ENCODE measurements around the gene ARSK.

The ARSK gene, protein sequence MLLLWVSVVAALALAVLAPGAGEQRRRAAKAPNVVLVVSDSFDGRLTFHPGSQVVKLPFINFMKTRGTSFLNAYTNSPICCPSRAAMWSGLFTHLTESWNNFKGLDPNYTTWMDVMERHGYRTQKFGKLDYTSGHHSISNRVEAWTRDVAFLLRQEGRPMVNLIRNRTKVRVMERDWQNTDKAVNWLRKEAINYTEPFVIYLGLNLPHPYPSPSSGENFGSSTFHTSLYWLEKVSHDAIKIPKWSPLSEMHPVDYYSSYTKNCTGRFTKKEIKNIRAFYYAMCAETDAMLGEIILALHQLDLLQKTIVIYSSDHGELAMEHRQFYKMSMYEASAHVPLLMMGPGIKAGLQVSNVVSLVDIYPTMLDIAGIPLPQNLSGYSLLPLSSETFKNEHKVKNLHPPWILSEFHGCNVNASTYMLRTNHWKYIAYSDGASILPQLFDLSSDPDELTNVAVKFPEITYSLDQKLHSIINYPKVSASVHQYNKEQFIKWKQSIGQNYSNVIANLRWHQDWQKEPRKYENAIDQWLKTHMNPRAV

GRCh38 chr5:95554647-95555548, at the start of gene ARSK, which contains the start of gene SKIC3:
TSS of gene ARSK (plus strand) at chr5:95555101. CDS start at chr5:95555279, 178 bp downstream.
TSS of gene SKIC3 (minus strand) at chr5:95554977. CDS start at chr5:95547150, 7,827 bp downstream.
- in situ Hi-C loops (cut with MboI; ENCODE audit: low sequenced_read_pairs): no loop called here

GRCh38 chr5:95508550-95508949, 46.4 kb upstream of the ARSK start:
- in situ Hi-C loops (cut with MboI; ENCODE audit: low sequenced_read_pairs): no loop called here

DNA sequence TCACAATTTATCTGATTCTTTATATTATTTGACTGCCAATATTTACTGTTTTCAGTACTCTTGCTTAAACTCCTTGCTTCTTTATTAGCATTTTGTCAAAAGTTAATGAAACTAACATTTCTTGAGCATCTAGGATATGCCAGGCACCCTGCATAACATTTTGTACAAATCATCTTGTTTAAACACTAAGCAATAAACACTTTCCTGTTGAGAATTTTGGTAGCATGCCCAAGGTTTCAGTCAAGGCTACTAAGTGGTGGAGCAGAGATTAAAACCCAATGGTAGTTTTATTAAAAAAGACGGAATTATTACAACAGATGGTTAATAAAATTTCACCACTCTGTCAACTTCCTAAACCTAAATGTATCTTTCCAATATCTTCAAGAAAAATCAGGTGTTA, 43.3 kb upstream of the ARSK start:
- in situ Hi-C loops (cut with MboI; ENCODE audit: low sequenced_read_pairs): no loop called here

DNA sequence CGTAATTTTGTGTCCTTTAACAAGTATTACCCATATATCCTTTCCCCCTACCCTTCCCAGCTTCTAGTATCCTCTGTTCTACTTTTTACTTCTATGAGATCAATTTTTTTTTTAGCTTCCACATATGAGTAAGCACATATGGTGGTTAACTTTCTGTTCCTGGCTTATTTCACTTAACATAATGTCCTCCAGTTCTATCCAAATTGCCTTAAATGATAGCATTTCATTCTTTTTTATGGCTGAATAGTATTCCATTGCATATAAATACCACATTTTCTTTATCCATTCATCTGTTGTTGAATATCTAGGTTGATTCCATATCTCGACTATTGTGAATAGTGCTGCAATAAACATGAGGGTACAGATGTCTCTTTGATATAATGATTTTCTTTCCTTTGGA, 36.5 kb upstream of the ARSK start:
- in situ Hi-C loops (cut with MboI; ENCODE audit: low sequenced_read_pairs): no loop called here

- in situ Hi-C loops (cut with MboI; ENCODE audit: low sequenced_read_pairs): no loop called here
Measured at GRCh38 chr5:95519151-95519550, 35.8 kb upstream of the ARSK start.

DNA sequence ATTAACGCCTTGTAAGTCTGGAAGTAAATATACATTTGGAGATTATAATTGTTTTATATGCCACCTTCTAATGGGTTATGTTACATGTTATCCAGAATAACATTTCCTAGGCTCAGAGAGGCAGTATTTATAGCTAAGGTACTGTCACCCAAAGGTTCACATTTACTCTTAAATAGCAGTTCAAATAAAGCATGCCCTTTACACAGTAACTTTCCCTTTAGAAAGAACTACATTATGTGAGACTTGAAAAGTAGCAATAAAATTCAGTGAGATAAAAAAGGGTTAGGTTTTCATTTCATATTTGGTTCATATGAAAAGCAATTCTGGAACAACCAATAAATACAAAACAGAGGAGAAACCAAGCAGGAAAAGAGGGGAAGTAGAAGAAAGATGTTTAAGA, 35.2 kb upstream of the ARSK start:
- in situ Hi-C loops (cut with MboI; ENCODE audit: low sequenced_read_pairs): no loop called here

- in situ Hi-C loops (cut with MboI; ENCODE audit: low sequenced_read_pairs): no loop called here
Measured at GRCh38 chr5:95520206-95520605, 34.7 kb upstream of the ARSK start.

- in situ Hi-C loops (cut with MboI; ENCODE audit: low sequenced_read_pairs): no loop called here
Measured at GRCh38 chr5:95524423-95524822, 30.5 kb upstream of the ARSK start.

GRCh38 chr5:95526871-95527270, 28.0 kb upstream of the ARSK start:
- in situ Hi-C loops (cut with MboI; ENCODE audit: low sequenced_read_pairs): no loop called here

GRCh38 chr5:95528565-95528964, 26.3 kb upstream of the ARSK start:
- in situ Hi-C loops (cut with MboI; ENCODE audit: low sequenced_read_pairs): no loop called here

DNA sequence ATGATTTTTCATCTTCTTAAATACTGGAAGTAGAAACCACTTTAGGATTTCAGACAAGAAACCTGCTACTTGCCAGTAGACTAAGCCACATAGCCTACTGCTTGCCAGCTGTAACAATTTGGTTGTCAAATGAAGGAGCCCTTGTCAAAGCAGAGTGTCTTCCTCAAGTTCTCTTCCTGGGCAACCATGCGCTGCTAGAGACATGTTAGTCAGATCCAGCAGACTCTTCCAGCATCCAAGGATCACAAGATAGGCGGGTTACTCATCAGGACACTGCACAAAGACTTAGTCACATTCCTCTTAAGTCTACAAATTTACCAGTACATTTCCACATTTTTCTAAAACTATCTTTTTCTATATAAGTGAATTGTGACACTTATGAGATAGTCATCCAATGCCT, 24.5 kb upstream of the ARSK start:
- in situ Hi-C loops (cut with MboI; ENCODE audit: low sequenced_read_pairs): no loop called here

GRCh38 chr5:95531491-95531890, 23.4 kb upstream of the ARSK start:
- in situ Hi-C loops (cut with MboI; ENCODE audit: low sequenced_read_pairs): no loop called here

- in situ Hi-C loops (cut with MboI; ENCODE audit: low sequenced_read_pairs): no loop called here
Measured at GRCh38 chr5:95532415-95532814, 22.5 kb upstream of the ARSK start.

GRCh38 chr5:95533106-95533505, 21.8 kb upstream of the ARSK start:
- in situ Hi-C loops (cut with MboI; ENCODE audit: low sequenced_read_pairs): no loop called here

- in situ Hi-C loops (cut with MboI; ENCODE audit: low sequenced_read_pairs): no loop called here
Measured at GRCh38 chr5:95533761-95534160, 21.1 kb upstream of the ARSK start.

GRCh38 chr5:95537501-95537900, 17.4 kb upstream of the ARSK start:
- in situ Hi-C loops (cut with MboI; ENCODE audit: low sequenced_read_pairs): no loop called here

DNA sequence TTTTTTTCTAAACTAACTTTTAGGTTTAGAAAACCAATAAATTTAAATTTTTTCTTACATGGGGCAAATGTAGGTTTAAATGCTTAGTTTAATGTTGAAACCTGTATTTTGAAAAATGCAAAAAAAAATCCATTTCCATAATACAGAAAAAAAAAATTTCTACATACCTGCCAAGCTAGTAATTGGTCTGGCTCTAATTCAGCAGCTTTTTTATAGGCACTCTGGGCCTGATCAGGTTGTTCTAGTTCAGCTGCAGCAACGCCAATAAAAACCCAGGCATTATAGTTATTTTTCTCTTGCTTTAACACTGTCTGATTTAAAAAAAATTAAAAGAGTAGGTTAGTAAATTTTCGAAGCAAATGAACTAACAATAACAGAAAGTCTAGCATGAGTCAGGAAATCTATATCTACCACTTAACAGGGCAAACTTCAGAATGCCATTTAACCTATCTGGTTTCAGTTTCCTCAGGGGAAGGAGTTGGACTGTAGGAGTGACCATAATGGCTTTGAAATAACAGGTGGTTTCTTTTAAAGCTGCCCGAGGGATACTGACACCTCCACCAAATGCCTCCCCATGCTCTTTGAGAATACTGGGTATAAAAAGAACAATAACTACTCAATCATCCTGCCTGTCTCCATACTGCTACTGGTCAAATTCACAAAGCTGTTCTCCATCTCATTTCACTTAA, 11.7 kb upstream of the ARSK start:
- in situ Hi-C loops (cut with MboI; ENCODE audit: low sequenced_read_pairs): no loop called here

GRCh38 chr5:95549030-95549429, 5.9 kb upstream of the ARSK start:
- in situ Hi-C loops (cut with MboI; ENCODE audit: low sequenced_read_pairs): no loop called here

DNA sequence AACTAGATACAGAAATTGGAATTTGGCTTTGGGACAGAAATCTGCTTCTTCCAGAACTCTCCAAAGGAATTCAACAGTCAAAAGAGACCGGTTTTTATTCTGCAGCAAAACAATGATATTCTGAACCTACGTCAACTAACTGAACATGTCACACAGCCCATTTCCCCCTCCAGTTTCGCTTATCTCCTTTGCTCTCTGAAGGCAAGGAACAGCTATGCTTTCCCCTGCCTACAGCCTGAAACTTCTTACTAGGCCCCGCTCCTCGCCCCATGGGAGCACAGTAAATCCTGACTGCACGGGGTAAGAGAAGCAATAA, 612 bp upstream of the ARSK start:
- in situ Hi-C loops (cut with MboI; ENCODE audit: low sequenced_read_pairs): no loop called here

DNA sequence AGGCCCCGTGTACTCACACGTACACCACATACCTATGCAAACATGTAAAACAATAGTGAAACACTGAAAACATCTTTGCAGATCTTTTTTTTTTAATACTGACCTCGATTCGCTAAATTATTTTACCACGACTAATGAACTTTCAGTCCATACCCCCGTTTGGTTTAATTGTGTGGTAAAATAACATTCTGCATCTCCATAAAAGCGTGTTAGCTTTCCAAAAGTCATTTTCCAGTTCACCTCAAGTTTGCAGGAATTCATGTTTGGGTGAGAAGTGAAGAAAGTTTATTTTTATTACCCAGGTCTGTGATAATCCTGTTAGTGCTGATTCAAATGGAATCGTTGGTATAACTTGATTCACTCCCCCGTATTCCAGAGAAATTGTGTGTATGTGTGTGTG, 652 bp downstream of the ARSK start:
- in situ Hi-C loops (cut with MboI; ENCODE audit: low sequenced_read_pairs): no loop called here

GRCh38 chr5:95557841-95558240, 2.9 kb downstream of the ARSK start:
- in situ Hi-C loops (cut with MboI; ENCODE audit: low sequenced_read_pairs): no loop called here

All from HL-60/S4 treated with retinoic acid at 250 ng/mL for 4 days and 3 days (cell line).